ENCODE results near the gene IBTK. TPM values are rescaled to one million over a fixed set of nuclear protein-coding genes. Genes with fewer than 3 reads are reported as not detected.

IBTK gene
- total RNA-seq, 1 donor from 2014 or later: 64.7 TPM

DNA sequence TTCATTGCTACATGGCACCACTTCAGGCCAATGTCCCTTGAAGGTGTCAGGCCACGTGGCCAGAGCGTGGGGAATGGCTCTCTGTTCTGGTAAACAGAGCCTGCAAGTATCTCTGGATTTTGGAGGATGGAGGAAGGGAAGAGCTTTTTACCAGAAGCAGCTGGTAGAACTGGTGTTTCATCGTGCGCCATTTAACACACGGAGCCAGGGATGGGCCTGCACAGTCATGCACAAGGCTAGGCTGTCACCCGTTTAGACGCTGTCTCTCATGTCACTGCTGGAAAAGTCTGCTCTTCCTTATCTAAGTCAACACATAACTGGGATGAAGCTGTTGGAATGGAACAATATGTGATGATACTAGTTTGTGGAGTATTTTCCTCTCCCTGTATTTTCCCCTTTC is 123.9 kb downstream of the IBTK start:
- no peak for DNase-seq (ENCODE audit: low read depth)

Other genes starting within 250 kb of the IBTK start
- gene TPBG, start 116.1 kb upstream of the IBTK start, total RNA-seq: 4.4 and 7.7 TPM in 2 replicates